Activated CD8-positive, alpha-beta T cell treated with anti-CD3 and anti-CD28 coated beads for 36 hours (primary cell): ENCODE measurements around the gene FBXL12. TPM values are rescaled to one million over a fixed set of nuclear protein-coding genes. Genes with fewer than 3 reads are reported as not detected.

Experiments
- ATAC-seq: fragments of 200-7000 bp; cut with Tn5 transposase; one replicate; pipeline ENCODE4 v1.10.0; 2021; ENCODE audit warnings: mild to moderate bottlenecking, moderate library complexity
- CTCF ChIA-PET: fragments of 350-600 bp; sonication (Branson Sonifier 250); formaldehyde crosslinking; loops from one replicate; lab custom pipeline; 2021; ENCODE audit warnings: antibody characterized with exemption; lab: Charles Lee
- POLR2A ChIA-PET: fragments of 350-600 bp; sonication (Branson Sonifier 250); formaldehyde crosslinking; loops from one replicate; lab custom pipeline; 2021; ENCODE audit warnings: antibody characterized with exemption; lab: Charles Lee
- DNase-seq: peaks from one replicate; pipeline ENCODE4 v3.0.0-alpha.2; 2020
- H3K27ac Mint-ChIP-seq: one replicate; pipeline ENCODE4 v1.8.0; 2021; ENCODE audit warnings: mild to moderate bottlenecking, mixed read lengths
- H3K27me3 Mint-ChIP-seq: one replicate; pipeline ENCODE4 v1.8.0; 2021; ENCODE audit warnings: mixed read lengths
- H3K36me3 Mint-ChIP-seq: one replicate; pipeline ENCODE4 v1.8.0; 2021; ENCODE audit warnings: low read depth, mixed read lengths
- H3K4me1 Mint-ChIP-seq: one replicate; pipeline ENCODE4 v1.8.0; 2021; ENCODE audit warnings: low read depth, mixed read lengths
- H3K4me3 Mint-ChIP-seq: one replicate; pipeline ENCODE4 v1.8.0; 2021; ENCODE audit warnings: mild to moderate bottlenecking, moderate library complexity, mixed read lengths
- H3K9me3 Mint-ChIP-seq: one replicate; pipeline ENCODE4 v1.8.0; 2021; ENCODE audit warnings: mixed read lengths
- CTCF ChIP-seq: fragments of 200-600 bp; IDR thresholded peaks from one replicate; pipeline ENCODE4 v1.8.0; 2022; ENCODE audit warnings: antibody characterized with exemption, mild to moderate bottlenecking
- intact Hi-C: fragments of 100-400 bp; cut with micrococcal nuclease; formaldehyde crosslinking; loops from one replicate; pipeline ENCODE4 v1.10.0; 2022
- total RNA-seq, 2 experiments: library from RNA; stranded (reverse); gene quantifications; one replicate each; pipeline ENCODE4 v1.2.3, GENCODE V29; 2021

Gene FBXL12
- 10 to 100 TPM; 24.2 to 26.7 TPM for total RNA-seq

GRCh38 chr19:9818734-9819595 lies at the start of gene FBXL12:
TSS of gene FBXL12 (minus strand) at chr19:9819079. CDS start at chr19:9818813, 266 bp downstream.
- intact Hi-C loops = loop anchor here (1.0 kb wide), 1 partner anchor 27 kb away; no protein-coding TSS in a partner anchor
- ATAC-seq (peak; percentile 90), DNase-seq (peak; percentile 100)
- peak within 1 kb of the TSS; percentile 95 for H3K27ac Mint-ChIP-seq
- ChIA-PET POLR2A (interaction anchor here (0.6 to 1.9 kb wide), 7 partner anchors 9 to 52 kb away, joined by 3 to 5 read pairs (median 5); partner anchors contain the start of genes UBL5 and ZNF846), CTCF (interaction anchor here (1.0 kb wide), 1 partner anchor 8 kb away, joined by 3 read pairs; no protein-coding TSS in a partner anchor)
- H3K4me3 Mint-ChIP-seq = peak within 1 kb of the TSS; percentile 92
- peaks cover 4% of the 10 kb centered on the region for H3K9me3 Mint-ChIP-seq
- H3K4me1 Mint-ChIP-seq = peaks cover 24% of the 10 kb centered on the region
- no peaks in the 10 kb centered on the region for H3K27me3 Mint-ChIP-seq
- H3K36me3 Mint-ChIP-seq = peaks cover 27% of the 10 kb centered on the region
- TF ChIP-seq CTCF = no peak

GRCh38 chr19:9865732-9866501 lies 47.0 kb upstream of the FBXL12 start:
- DNase-seq (peak; percentile 59), ATAC-seq (peak; percentile 51)
- no peak overlapping the region for H3K27ac Mint-ChIP-seq
- ChIA-PET POLR2A (no interaction called here), CTCF (no interaction called here)
- TF ChIP-seq CTCF = no peak
- intact Hi-C loops = no loop called here
- no peak overlapping the region for H3K4me3 Mint-ChIP-seq
- no peaks in the 10 kb centered on the region for H3K27me3 Mint-ChIP-seq
- peaks cover 46% of the 10 kb centered on the region for H3K4me1 Mint-ChIP-seq
- no peaks in the 10 kb centered on the region for H3K36me3 Mint-ChIP-seq
- H3K9me3 Mint-ChIP-seq = no peaks in the 10 kb centered on the region

- Mint-ChIP-seq H3K27ac (peak overlapping the region; percentile 89), H3K4me3 (peak overlapping the region; percentile 68), H3K36me3 (no peaks in the 10 kb centered on the region), H3K27me3 (no peaks in the 10 kb centered on the region), H3K9me3 (no peaks in the 10 kb centered on the region), H3K4me1 (peaks cover 67% of the 10 kb centered on the region)
- intact Hi-C loops = no loop called here
- DNase-seq (peak; percentile 51), ATAC-seq (peak; percentile 71)
- CTCF ChIA-PET = no interaction called here
- no peak for TF ChIP-seq CTCF
- POLR2A ChIA-PET = interaction anchor here (0.7 to 1.0 kb wide), 2 partner anchors 11 to 120 kb away, joined by 3 read pairs; no protein-coding TSS in a partner anchor
Observed at GRCh38 chr19:9863759-9864158, 44.9 kb upstream of the FBXL12 start.

GRCh38 chr19:9862938-9863337 lies 44.1 kb upstream of the FBXL12 start:
- Mint-ChIP-seq H3K4me3 (peak overlapping the region; percentile 68), H3K4me1 (peaks cover 75% of the 10 kb centered on the region), H3K27ac (peak overlapping the region; percentile 89), H3K27me3 (no peaks in the 10 kb centered on the region), H3K9me3 (no peaks in the 10 kb centered on the region), H3K36me3 (peaks cover under 1% of the 10 kb centered on the region)
- TF ChIP-seq CTCF = no peak
- ChIA-PET CTCF (interaction anchor here (1.6 kb wide), 1 partner anchor 16 kb away, joined by 4 read pairs; no protein-coding TSS in a partner anchor), POLR2A (interaction anchor here (1.0 to 1.2 kb wide), 3 partner anchors 26 to 121 kb away, joined by 3 read pairs; partner anchors contain the start of gene UBL5)
- DNase-seq (peak; percentile 53), ATAC-seq (peak; percentile 49)
- intact Hi-C loops = no loop called here
